ENCODE data around the gene PIK3AP1. TPM values are rescaled to one million over a fixed set of nuclear protein-coding genes. Genes with fewer than 3 reads are reported as not detected.
"Not testable (repeated sequence)": the region's sequence is repeated elsewhere in the genome, so short reads cannot be mapped to it uniquely, and the experiment has no call there.

The PIK3AP1 gene
- total RNA-seq (2012; rRNA removed) = under 0.01 TPM in 1 of 2 replicates, not detected in the other

- peak within 1 kb of the TSS; percentile 79 for H3K4me2 ChIP-seq (ENCODE audit: low read length)
- peaks cover 7% of the 10 kb centered on the region for H3K4me1 ChIP-seq (ENCODE audit: control insufficient read depth, insufficient read depth, low read length)
- H3K9me3 ChIP-seq (replicated peaks; ENCODE audit: low read length) = no peaks in the 10 kb centered on the region
- H3K27me3 ChIP-seq (ENCODE audit: control insufficient read depth, insufficient read depth, low read length) = peaks cover 34% of the 10 kb centered on the region
- no peak within 1 kb of the TSS for H3K9ac ChIP-seq (ENCODE audit: low read depth, low read length)
- H3K4me3 ChIP-seq (ENCODE audit: low read length) = peak within 1 kb of the TSS; percentile 66
- no peaks in the 10 kb centered on the region for H3K36me3 ChIP-seq (ENCODE audit: insufficient read depth, low read length)
Measured at GRCh38 chr10:96720422-96721206, at the start of gene PIK3AP1. TSS of gene PIK3AP1 (minus strand) at chr10:96720514. CDS start at chr10:96720394, 120 bp downstream.

- Histone ChIP-seq H3K9me3 (replicated peaks; ENCODE audit: low read length) (no peaks in the 10 kb centered on the region), H3K9ac (ENCODE audit: low read depth, low read length) (no peak overlapping the region), H3K4me3 (ENCODE audit: low read length) (no peak overlapping the region)
Measured at GRCh38 chr10:96768136-96768535, 47.8 kb upstream of the PIK3AP1 start.

GRCh38 chr10:96767611-96768010 is 47.3 kb upstream of the PIK3AP1 start:
- Histone ChIP-seq H3K4me2 (ENCODE audit: low read length) (no peak overlapping the region), H3K27me3 (ENCODE audit: control insufficient read depth, insufficient read depth, low read length) (peaks cover 8% of the 10 kb centered on the region), H3K4me3 (ENCODE audit: low read length) (no peak overlapping the region), H3K4me1 (ENCODE audit: control insufficient read depth, insufficient read depth, low read length) (no peaks in the 10 kb centered on the region), H3K9me3 (replicated peaks; ENCODE audit: low read length) (no peaks in the 10 kb centered on the region), H3K9ac (ENCODE audit: low read depth, low read length) (no peak overlapping the region), H3K36me3 (ENCODE audit: insufficient read depth, low read length) (no peaks in the 10 kb centered on the region)

More at GRCh38 chr10:96768136-96768535, 47.8 kb upstream of the PIK3AP1 start:
- H3K27me3 ChIP-seq (ENCODE audit: control insufficient read depth, insufficient read depth, low read length) = peaks cover 8% of the 10 kb centered on the region
- no peaks in the 10 kb centered on the region for H3K4me1 ChIP-seq (ENCODE audit: control insufficient read depth, insufficient read depth, low read length)
- H3K36me3 ChIP-seq (ENCODE audit: insufficient read depth, low read length) = no peaks in the 10 kb centered on the region
- no peak overlapping the region for H3K4me2 ChIP-seq (ENCODE audit: low read length)

GRCh38 chr10:96765406-96766240 is 45.3 kb upstream of the PIK3AP1 start:
- H3K4me2 ChIP-seq (ENCODE audit: low read length) = no peak overlapping the region
- no peaks in the 10 kb centered on the region for H3K9me3 ChIP-seq (replicated peaks; ENCODE audit: low read length)
- H3K4me3 ChIP-seq (ENCODE audit: low read length) = no peak overlapping the region
- no peaks in the 10 kb centered on the region for H3K36me3 ChIP-seq (ENCODE audit: insufficient read depth, low read length)
- H3K4me1 ChIP-seq (ENCODE audit: control insufficient read depth, insufficient read depth, low read length) = no peaks in the 10 kb centered on the region
- H3K27me3 ChIP-seq (ENCODE audit: control insufficient read depth, insufficient read depth, low read length) = peaks cover 8% of the 10 kb centered on the region
- H3K9ac ChIP-seq (ENCODE audit: low read depth, low read length) = no peak overlapping the region

GRCh38 chr10:96764425-96765060 is 44.2 kb upstream of the PIK3AP1 start:
- H3K9ac ChIP-seq (ENCODE audit: low read depth, low read length) = no peak overlapping the region
- H3K36me3 ChIP-seq (ENCODE audit: insufficient read depth, low read length) = no peaks in the 10 kb centered on the region

GRCh38 chr10:96758423-96758822 is 38.1 kb upstream of the PIK3AP1 start:
- H3K9ac ChIP-seq (ENCODE audit: low read depth, low read length) = no peak overlapping the region
- H3K4me3 ChIP-seq (ENCODE audit: low read length) = no peak overlapping the region
- no peaks in the 10 kb centered on the region for H3K9me3 ChIP-seq (replicated peaks; ENCODE audit: low read length)
- no peaks in the 10 kb centered on the region for H3K4me1 ChIP-seq (ENCODE audit: control insufficient read depth, insufficient read depth, low read length)
- no peak overlapping the region for H3K4me2 ChIP-seq (ENCODE audit: low read length)
- peaks cover 8% of the 10 kb centered on the region for H3K27me3 ChIP-seq (ENCODE audit: control insufficient read depth, insufficient read depth, low read length)
- no peaks in the 10 kb centered on the region for H3K36me3 ChIP-seq (ENCODE audit: insufficient read depth, low read length)

More at GRCh38 chr10:96764425-96765060, 44.2 kb upstream of the PIK3AP1 start:
- H3K4me2 ChIP-seq (ENCODE audit: low read length) = no peak overlapping the region
- H3K9me3 ChIP-seq (replicated peaks; ENCODE audit: low read length) = no peaks in the 10 kb centered on the region
- H3K4me3 ChIP-seq (ENCODE audit: low read length) = no peak overlapping the region
- H3K4me1 ChIP-seq (ENCODE audit: control insufficient read depth, insufficient read depth, low read length) = no peaks in the 10 kb centered on the region
- peaks cover 8% of the 10 kb centered on the region for H3K27me3 ChIP-seq (ENCODE audit: control insufficient read depth, insufficient read depth, low read length)

- peaks cover 8% of the 10 kb centered on the region for H3K27me3 ChIP-seq (ENCODE audit: control insufficient read depth, insufficient read depth, low read length)
- no peaks in the 10 kb centered on the region for H3K36me3 ChIP-seq (ENCODE audit: insufficient read depth, low read length)
- no peaks in the 10 kb centered on the region for H3K9me3 ChIP-seq (replicated peaks; ENCODE audit: low read length)
- no peak overlapping the region for H3K4me3 ChIP-seq (ENCODE audit: low read length)
- H3K4me2 ChIP-seq (ENCODE audit: low read length) = no peak overlapping the region
- no peaks in the 10 kb centered on the region for H3K4me1 ChIP-seq (ENCODE audit: control insufficient read depth, insufficient read depth, low read length)
- H3K9ac ChIP-seq (ENCODE audit: low read depth, low read length) = no peak overlapping the region
Measured at GRCh38 chr10:96756111-96756903, 36.0 kb upstream of the PIK3AP1 start.

GRCh38 chr10:96753956-96754355 is 33.6 kb upstream of the PIK3AP1 start:
- H3K4me1 ChIP-seq (ENCODE audit: control insufficient read depth, insufficient read depth, low read length) = no peaks in the 10 kb centered on the region
- H3K9me3 ChIP-seq (replicated peaks; ENCODE audit: low read length) = no peaks in the 10 kb centered on the region
- no peaks in the 10 kb centered on the region for H3K36me3 ChIP-seq (ENCODE audit: insufficient read depth, low read length)
- no peak overlapping the region for H3K4me3 ChIP-seq (ENCODE audit: low read length)
- H3K27me3 ChIP-seq (ENCODE audit: control insufficient read depth, insufficient read depth, low read length) = peaks cover 8% of the 10 kb centered on the region
- no peak overlapping the region for H3K4me2 ChIP-seq (ENCODE audit: low read length)
- no peak overlapping the region for H3K9ac ChIP-seq (ENCODE audit: low read depth, low read length)

- no peaks in the 10 kb centered on the region for H3K9me3 ChIP-seq (replicated peaks; ENCODE audit: low read length)
- no peaks in the 10 kb centered on the region for H3K36me3 ChIP-seq (ENCODE audit: insufficient read depth, low read length)
- no peak overlapping the region for H3K4me2 ChIP-seq (ENCODE audit: low read length)
- no peak overlapping the region for H3K4me3 ChIP-seq (ENCODE audit: low read length)
- peaks cover 8% of the 10 kb centered on the region for H3K27me3 ChIP-seq (ENCODE audit: control insufficient read depth, insufficient read depth, low read length)
- H3K4me1 ChIP-seq (ENCODE audit: control insufficient read depth, insufficient read depth, low read length) = no peaks in the 10 kb centered on the region
- no peak overlapping the region for H3K9ac ChIP-seq (ENCODE audit: low read depth, low read length)
Measured at GRCh38 chr10:96752375-96752774, 32.1 kb upstream of the PIK3AP1 start.

GRCh38 chr10:96750316-96750715 is 30.0 kb upstream of the PIK3AP1 start:
- not testable (repeated sequence) for H3K4me3 ChIP-seq (ENCODE audit: low read length); H3K9ac ChIP-seq (ENCODE audit: low read depth, low read length); H3K4me2 ChIP-seq (ENCODE audit: low read length); H3K36me3 ChIP-seq (ENCODE audit: insufficient read depth, low read length); H3K4me1 ChIP-seq (ENCODE audit: control insufficient read depth, insufficient read depth, low read length); H3K9me3 ChIP-seq (replicated peaks; ENCODE audit: low read length); H3K27me3 ChIP-seq (ENCODE audit: control insufficient read depth, insufficient read depth, low read length)

Data from skeletal muscle satellite cell (primary cell).